ENCODE data around the gene SLC35E3.

SLC35E3 gene

DNA sequence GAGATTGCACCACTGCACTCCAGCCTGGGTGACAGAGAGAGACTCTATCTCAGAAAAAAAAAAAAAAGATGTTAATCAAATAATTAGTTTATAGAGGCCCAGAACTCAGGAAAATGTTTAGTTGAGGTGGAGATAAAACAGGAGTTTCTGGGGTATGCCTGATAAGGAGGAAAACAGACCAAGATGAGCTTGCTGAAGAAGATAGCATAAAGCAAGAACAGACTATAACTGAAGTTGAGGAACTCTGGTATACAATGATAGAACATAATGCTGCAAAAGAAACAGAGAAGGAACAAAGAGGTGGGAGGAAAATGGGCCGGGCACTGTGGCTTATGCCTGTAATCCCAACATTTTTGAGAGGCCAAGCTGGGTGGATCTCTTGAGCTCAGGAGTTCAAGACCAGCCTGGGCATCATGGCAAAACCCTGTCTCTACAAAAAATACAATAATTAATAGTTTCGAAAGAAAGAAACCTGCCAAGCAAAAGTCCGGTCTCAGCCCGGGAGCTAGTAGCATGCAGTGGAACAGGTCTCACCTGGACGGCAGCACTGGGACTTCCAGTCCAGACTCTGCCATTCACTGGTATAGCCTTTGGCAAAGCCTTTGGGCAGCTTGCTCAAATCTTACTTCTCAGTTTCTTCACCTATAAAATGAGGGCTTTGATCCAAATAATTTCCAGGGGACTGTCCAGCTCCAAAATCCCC lies 25.4 kb downstream of the SLC35E3 start:
- FAIRE-seq, result no peak

DNA sequence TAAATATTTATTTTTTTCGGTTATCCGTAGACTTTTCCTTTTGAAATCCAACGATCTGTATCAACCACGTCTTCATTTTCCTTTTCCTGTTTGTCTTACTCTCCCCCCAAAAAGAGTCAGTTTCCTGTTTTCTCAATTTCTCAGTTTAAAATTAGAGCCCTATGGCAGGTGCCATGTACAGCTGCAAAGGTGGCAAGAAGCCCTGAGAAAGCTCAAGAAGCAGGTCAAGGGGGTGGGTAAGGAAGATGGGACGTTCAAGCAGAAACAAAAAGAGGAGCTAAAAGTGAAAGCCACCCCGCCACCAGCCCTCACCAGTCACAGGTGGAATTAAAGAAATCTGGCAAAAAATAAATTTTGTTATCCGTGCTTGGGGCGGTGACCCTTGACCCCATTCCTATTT lies 26.7 kb downstream of the SLC35E3 start:
- no peak for FAIRE-seq

DNA sequence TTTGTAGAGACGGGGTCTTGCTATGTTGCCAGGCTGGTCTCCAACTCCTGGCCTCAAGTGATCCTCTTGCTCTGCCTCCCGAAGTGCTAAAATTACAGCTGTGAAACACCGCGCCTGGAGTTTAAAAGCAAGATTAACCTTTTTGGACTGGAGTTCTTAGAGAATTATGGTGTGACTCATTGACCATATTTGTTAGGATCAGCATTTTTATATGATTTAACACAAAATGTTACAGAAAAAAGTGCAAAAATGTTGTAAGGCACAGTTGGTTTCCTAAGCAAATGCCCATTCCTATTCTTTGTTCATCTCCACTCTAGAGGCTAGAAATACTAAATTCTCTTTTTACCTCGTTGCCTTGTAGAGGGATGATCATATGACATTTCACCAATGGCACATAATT lies 27.6 kb downstream of the SLC35E3 start:
- FAIRE-seq, result no peak

DNA sequence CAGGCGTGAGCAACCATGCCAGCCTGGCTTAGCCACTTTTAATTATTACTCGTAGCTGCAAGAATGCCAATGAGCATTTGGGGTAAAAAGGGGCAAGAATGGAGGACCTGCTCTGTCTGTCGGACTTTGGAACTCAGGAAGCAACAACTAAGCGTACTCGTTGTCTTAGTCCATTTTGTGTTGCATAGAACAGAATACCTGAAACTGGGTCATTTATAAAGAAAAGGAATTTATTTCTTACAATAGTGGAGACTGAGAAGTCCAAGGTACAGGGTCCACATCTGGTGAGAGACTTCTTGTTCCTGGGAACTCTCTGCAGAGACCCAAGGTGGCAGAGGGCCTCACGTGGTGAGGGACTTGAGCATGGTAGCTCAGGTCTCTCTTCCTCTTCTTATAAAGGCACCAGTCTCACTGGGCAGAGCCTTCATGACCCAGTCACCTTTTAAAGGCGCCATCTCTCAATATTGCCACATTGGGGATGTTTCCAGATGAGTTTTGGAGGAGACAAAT lies 29.2 kb downstream of the SLC35E3 start:
- no peak for FAIRE-seq

DNA sequence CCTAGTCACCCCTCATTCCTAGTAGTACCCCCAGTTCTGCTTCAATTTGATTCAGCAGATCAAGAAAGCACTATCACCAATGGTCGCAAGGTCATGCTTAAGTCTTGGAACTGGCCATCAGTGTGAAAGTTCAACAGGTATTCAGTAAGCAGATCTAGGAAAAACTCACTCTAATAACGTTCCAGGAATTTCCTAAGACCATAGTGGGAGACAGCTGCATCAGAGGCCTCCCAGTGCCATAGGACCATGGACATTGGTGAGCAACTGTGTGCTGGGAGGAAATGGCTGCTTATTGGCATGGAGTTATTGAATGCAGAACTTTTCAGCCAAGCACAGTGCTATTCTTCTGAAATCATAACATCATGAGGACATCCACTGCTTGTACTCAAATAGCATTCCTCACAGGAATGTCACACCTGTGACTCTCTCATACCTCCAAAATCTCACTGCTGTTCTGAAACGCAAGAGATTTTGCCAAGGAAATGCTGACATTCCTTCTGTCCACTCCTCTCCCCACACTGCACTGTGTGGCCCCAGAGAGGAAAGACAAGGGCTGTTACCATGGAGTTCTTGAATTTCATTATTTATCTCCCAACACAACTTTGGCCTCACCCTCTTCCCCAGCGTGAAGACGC lies 31.1 kb downstream of the SLC35E3 start:
- FAIRE-seq, result no peak

DNA sequence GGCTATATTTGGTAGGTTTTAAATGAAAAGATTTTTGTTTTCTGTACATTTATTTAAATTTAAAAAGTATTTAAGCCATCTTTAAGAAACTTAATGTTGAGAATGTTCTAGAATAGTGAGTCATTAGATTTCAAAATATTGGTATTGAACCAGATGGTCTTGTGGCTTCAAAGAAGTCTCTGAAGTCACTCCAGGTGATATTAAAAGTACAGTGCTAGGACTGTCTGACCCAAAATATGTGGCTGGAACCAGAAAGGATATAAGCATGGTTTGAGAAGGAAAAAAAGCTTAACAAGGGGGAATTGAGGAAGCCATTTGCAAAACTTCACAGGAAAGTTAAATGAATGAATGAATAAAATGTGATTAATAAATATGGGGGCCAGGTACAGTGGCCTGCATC lies 33.3 kb downstream of the SLC35E3 start:
- FAIRE-seq, result no peak

DNA sequence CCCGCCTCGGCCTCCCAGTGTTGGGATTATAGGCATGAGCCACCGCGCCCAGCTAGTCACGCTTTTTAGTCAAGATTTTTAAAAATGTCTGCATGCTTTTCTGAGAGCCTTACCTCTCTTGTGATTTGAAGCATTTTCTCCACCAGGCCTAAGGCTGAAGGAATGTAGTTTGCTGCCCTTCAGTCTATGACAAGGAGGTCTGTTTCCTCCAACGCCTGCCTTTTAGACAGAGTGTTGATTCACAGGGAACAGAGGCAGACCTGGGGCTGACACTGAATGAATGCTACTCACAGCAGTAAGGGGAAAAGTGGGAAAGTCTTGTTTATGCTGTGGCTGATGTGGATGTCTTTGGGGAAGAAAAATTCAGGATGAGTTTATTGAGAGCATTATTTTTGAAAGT lies 34.8 kb downstream of the SLC35E3 start:
- FAIRE-seq, result no peak

DNA sequence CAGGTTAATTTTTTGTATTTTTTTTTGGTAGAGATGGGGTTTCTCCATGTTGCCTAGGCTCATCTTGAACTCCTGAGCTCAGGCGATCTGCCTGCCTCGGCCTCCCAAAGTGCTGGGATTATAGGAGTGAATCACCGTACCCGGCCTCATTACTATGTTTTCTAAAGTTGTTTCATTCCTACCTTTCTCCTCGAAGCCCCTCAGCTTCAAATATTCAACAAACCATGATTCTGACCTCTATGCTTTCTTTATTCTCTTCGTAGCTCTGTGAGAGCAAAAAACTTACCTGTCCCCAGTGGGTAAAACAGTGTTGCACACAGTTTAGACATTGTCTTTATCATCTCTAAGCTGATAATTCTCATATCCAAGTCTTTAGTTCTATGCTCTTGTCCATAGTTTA lies 35.8 kb downstream of the SLC35E3 start:
- FAIRE-seq, result no peak

DNA sequence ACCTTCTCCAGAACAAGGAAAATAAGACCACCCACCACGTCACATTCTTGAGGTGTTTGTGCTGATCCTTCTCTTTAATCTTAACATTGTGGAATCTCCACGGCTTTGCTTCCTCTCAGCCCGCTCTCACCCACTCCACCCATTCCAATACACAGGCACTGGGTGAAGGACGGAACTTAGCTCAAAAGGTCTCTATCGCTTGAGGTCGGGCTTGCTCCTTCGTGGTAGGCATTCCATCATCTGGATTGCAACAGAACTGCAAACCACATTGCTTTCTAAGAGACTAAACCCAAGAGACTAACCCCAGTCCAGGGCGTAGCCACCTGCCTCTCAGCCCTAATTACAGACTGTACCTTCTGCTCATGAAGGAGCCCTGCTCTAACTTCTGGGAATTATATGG lies 38.0 kb downstream of the SLC35E3 start:
- no peak for FAIRE-seq

DNA sequence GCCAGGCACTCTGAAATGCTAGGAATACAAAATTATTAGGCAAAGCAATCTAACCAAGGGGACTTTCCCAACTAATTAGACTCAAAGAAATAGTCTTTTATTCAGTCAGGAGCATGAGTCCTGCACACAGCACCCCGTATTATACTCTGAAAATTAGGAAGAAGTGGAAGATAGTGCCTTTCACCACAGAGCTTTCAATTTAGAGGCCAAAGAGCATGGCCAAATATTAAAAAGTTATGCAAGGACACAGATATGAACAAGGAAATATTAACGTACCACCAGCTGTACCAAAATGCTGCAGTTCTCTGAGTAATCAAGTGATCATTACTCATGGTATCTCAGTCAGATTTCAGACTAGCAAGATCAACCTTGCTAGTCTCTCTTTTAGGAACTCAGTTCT lies 39.4 kb downstream of the SLC35E3 start:
- no peak for FAIRE-seq

DNA sequence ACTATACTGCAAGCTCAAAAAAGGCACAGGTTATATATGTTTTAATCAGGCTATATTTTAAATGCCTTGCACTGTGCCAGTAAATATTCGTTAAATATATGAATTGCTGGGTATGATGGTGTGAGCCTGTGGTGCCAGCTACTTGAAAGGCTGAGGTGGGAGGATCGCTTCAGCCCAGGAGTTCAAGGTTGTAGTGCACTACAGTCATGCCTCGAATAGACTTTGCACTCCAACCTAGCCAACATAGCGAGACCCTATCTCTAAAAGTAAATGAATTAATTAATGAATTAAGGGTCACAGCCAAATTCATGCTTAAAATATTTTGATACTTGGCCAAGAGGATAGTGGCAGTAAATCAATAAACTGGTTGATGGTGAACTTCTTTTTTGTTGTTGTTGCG lies 39.8 kb downstream of the SLC35E3 start:
- no peak for FAIRE-seq

DNA sequence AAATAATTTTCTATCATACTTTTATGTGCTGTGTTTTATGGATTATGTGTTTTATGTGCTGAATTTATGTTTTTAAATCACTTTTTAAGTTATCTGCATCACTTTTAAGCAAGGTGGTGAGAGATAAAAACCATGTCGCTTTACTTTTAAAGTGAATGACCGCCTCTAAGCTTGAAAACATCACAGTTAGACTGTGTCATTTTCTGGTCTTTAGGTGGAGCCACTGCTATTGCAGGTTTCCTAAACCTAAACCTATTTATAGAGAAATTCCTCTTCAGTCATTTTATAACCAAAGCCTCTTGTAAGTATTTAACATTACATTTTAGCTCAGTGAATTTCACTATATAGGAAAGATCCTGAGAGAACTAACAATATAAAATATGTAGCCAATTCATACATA lies 41.0 kb downstream of the SLC35E3 start:
- no peak for FAIRE-seq

DNA sequence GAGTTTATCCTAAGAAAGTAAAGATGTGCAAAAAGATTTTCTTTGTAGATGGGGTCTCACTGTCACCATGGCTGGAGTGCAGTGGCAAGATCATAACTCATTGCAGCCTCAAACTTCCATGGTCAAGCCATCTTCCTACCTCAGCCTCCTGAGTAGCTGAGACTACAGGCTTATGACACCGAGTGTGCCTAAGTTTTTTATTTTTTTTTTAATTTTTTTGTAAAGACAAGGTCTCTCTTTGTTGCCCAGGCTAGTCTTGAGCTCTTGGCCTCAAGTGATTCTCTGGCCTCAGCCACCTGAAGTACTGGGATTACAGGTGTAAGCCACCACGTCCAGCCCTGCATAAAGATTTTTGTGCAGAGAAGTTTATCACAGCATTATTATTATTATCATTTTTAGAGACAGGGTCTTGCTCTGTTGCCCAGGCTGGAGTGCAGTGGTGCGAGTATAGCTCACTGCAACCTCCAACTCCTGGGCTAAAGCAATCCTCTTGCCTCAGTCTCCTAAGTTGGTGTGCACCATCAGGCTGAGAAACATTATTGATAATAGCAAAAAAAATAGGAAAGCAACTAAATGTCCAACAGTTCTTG lies 42.7 kb downstream of the SLC35E3 start:
- FAIRE-seq, result no peak

DNA sequence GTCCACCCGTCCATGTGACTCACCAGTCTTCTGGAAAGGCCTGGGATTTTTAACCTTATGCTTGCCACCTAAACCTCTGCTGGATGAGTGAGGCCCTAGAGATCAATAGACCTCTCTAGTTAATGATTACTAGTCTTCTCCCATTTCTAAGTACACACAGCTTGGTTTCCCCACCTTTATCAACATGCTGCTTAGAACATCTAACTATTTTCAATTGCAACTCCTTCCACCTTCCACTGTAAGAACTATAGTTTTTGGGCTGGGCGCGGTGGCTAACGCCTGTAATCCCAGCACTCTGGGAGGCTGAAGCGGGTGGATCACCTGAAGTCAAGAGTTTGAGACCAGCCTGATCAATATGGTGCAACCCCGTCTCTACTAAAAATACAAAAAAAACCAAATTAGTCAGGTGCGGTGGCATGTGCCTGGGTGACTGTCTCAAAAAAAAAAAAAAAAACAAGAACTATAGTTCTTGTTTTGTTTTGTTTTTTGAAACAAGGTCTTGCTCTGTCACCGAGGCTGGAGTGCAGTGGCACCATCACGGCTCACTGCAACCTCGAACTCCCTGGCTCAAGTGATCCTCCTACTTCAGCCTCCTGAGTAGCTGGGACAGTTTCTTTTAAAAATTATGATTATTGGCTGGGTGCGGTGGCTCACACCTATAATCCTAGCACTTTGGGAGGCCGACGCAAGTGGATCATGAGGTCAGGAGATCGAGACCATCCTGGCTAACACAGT lies 43.3 kb downstream of the SLC35E3 start:
- FAIRE-seq, result no peak

DNA sequence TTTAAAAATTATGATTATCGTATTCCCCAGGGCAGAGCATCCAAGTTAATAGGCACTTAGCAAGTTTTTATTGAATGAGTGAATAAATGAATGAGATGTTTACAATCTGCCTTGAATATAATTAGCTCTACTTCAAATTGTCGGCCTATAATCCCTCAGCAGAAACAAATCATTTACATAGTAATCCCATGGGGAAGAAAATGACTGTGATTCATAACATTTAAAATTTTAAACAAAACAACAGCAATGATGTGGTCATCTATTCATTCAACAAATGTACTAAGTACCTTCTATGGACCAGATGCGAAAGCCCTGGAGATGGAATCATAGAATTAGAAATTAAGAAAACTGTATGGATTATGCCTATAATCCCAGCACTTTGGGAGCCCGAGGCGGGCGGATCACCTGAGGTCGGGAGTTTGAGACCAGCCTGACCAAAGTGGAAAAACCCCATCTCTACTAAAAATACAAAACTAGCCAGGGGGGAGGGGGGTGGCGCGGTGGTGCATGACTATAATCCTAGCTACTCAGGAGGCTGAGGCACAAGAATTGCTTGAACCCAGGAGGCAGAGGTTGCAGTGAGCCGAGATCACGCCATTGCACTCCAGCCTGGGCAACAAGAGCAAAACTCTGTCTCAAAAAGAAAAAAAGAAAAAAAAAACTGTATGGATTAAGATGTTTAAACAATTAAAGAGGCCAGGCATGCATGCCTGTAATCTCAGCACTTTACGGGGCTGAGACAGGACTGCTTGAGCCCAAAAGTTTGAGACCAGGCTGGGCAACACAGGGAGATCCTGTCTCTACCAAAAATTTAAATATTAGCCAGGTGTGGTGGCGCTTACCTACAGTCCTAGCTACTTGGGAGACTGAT lies 44.3 kb downstream of the SLC35E3 start:
- no peak for FAIRE-seq

DNA sequence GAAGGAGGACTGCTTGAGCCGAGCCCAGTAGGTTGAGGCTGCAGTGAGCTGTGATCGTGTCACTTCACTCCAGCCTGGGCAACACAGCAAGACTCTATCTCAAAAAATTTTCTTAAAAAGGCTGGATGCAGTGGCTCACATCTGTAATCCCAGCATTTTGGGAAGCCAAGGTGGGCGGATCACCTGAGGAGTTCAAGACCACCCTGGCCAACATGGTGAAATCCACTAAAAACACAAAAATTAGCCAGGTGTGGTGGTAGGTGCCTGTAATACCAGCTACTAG lies 44.9 kb downstream of the SLC35E3 start:
- no peak for FAIRE-seq

DNA sequence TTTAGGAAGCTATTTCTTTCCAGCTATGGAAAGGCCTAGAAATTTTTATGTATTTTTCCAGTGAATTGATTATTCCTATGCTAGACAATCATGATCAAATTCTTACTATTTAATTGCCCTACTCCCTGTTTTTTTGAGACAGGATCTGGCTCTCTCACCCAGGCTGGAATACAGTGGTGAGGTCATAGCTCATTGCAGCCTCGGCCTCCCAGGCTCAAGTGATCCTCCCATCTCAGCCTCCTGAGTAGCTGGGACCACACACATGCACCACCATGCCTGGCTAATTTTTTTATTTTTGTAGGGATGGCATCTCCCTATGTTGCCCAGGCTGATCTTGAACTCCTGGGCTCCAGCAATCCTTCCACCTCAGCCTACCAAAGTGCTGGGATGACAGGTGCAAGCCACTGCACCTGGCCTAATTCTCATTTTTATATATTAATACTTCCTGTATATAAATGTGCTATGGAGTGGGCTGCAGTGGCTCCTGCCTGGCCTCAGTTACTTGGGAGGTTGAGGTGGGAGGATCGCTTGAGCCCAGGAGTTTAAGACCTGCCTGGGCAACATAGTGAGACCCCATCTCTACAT lies 46.0 kb downstream of the SLC35E3 start:
- no peak for FAIRE-seq

DNA sequence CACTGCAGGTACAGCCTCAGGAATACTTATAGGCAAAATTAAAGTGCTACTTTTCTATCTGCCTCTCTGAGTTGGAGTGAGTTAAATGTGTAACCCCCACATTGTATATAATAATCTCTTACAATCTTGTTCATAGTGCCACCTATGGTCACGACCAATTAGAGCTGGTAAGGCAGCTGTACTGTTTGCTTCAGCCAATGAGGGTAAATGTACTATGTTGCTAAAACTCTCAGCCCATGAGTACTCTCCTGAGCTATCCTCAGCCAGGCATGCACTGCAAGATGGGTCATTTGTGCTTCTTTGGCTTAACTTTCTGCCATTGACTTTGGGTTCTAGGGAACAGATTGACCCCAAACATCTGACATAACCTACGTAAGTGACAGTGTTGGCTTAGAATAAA lies 47.0 kb downstream of the SLC35E3 start:
- FAIRE-seq, result no peak

DNA sequence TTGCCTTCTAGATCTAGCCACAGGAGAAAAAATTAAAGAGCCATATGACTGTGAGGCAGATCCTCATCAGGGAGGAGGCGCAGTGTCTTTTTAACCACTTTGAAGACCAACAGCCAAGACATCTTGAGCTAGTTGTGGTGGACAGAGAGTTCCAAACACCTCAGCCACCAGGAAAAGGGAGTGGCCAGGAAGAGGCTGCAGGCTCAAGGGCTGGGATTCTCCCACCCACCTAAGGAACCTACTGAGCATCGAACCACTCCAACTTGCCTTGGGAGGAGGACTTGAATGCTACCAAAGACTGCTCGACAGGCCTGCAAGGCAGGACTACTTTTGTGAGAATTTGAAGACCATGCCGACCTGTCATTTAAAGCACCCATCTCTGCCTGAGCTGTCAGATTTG lies 47.5 kb downstream of the SLC35E3 start:
- no peak for FAIRE-seq

DNA sequence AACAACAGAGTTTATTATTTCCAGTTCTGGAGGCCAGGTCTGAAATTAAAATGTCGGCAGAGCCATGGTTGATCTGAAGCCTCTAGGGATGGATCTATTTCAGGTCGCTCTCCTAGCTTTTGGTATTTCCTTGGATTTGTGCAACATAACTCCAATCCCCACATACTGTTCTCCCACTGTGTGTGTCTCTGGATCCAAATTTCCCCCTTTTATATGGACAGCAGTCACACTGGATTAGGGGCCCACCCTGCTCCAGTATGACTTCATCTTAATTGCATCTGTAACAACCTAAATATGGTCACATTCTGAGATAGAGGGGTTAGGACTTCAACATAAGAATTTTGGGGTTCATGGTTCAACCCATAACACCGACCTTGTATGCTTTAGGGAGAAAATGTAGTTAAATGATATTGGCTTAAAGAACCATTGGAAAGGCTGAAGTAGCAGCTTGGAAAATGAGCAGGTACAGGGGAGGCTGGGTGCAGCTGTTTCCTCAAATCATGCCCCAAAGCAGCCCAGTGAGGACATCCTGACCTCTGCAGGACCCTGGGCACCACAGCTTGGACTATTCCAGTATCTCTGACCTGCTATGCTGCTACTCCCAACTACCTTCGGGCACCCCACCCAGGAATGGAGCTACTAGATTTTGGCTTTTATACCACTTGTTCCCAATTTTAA lies 48.1 kb downstream of the SLC35E3 start:
- FAIRE-seq, result no peak

DNA sequence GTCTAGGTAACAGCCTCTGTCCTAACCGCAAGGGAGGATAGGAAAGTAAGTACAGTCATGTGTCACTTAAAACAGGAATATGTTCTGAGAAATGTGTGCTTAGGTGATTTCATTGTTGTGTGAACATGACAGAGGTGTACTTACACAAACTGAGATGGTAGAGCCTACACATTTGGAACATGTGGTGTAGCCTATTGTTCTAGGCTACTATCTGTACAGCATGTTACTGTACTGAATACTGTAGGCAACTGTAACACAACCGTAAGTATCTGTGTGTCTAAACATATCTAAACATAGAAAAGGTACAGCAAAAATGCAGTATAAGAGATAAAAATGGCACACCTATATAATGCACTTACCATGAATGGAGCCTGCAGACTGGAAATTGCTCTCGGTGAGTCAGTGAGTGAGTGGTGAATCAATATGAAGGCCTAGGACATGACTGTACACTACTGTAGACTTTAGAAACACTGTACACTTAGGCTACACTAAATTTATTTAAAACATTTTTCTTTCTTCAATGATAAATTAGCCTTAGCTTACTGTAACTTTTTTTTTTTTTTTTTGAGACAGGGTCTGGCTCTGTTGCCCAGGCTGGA lies 48.8 kb downstream of the SLC35E3 start:
- FAIRE-seq, result no peak

DNA sequence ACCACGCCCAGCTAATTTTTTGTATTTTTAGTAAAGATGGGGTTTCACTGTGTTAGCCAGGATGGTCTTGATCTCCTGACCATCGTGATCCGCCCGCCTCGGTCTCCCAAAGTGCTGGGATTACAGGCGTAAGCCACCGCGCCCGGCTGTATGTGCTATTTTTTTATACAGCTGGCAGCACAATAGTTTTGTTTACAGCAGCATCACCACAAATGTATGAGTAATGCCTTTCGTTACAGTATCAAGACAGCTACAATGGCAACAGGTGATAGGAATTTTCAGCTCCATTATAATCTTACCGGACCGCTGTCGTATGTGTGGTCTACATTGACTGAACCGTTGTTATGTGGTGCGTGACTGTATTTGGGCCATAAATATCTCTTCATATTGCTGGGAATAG lies 50.4 kb downstream of the SLC35E3 start:
- FAIRE-seq, result no peak

Measured in islet of Langerhans (tissue), 1 donor.